WI38 (cell line): Measurements from ENCODE around the gene GOLGA2.

Source experiments
- H3K4me3 ChIP-seq: 2 replicates; pipeline ENCODE4 v1.5.1; 2011; ENCODE audit warnings: low read depth, mild to moderate bottlenecking, control low read depth, low read length
- CTCF ChIP-seq: IDR thresholded peaks from 2 replicates; pipeline ENCODE4 v1.5.1; 2012; ENCODE audit warnings: low read depth, mild to moderate bottlenecking, control low read depth, low read length

Gene GOLGA2

GRCh38 chr9:128219831-128220230 is 56.0 kb downstream of the GOLGA2 start:
- H3K4me3 ChIP-seq, result no peak overlapping the region
- no peak for TF ChIP-seq CTCF

GRCh38 chr9:128218518-128219389 is 57.1 kb downstream of the GOLGA2 start:
- no peak overlapping the region for H3K4me3 ChIP-seq
- no peak for TF ChIP-seq CTCF

- no peak overlapping the region for H3K4me3 ChIP-seq
- no peak for TF ChIP-seq CTCF
Measured at GRCh38 chr9:128218172-128218517, 57.7 kb downstream of the GOLGA2 start.

GRCh38 chr9:128216781-128217553 is 58.8 kb downstream of the GOLGA2 start:
- H3K4me3 ChIP-seq, result no peak overlapping the region
- no peak for TF ChIP-seq CTCF

- H3K4me3 ChIP-seq, result no peak overlapping the region
- no peak for TF ChIP-seq CTCF
Measured at GRCh38 chr9:128215491-128216409, 60.1 kb downstream of the GOLGA2 start.

- TF ChIP-seq CTCF, result no peak
Measured at GRCh38 chr9:128214571-128215490, 61.0 kb downstream of the GOLGA2 start.

More at GRCh38 chr9:128214571-128215490, 61.0 kb downstream of the GOLGA2 start:
- no peak overlapping the region for H3K4me3 ChIP-seq
